Hippocampal formation (tissue), 2 donors: Measurements from ENCODE around the gene MAN2A1.
"Not testable (repeated sequence)": the region's sequence is repeated elsewhere in the genome, so short reads cannot be mapped to it uniquely, and the experiment has no call there.

Experiments used
- DNase-seq, 2 donors: peaks; one replicate each; lab custom pipeline; 2025; lab: John Stamatoyannopoulos, UW

MAN2A1 gene

GRCh38 chr5:109868737-109869136, 179.0 kb downstream of the MAN2A1 start:
- no peak for DNase-seq

DNA sequence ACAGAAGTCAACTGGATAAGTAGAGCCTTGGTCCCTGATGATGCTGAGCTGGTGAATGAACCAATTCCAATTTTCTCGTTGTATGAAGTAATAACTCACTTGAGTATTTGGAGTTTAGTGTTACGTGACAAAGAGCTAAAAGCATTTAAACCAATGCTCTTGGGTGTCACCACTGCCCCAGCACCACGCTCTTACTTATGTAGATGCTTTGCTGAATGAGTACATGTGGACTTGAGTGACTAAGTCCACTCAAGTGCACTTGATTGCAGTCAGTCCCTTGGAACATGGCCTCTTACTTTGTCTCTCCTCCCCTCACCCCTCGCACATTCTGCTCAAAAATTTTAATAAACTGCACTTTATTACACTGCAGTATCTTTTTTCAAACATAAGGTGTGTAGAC, 184.0 kb downstream of the MAN2A1 start:
- DNase-seq = no peak

DNA sequence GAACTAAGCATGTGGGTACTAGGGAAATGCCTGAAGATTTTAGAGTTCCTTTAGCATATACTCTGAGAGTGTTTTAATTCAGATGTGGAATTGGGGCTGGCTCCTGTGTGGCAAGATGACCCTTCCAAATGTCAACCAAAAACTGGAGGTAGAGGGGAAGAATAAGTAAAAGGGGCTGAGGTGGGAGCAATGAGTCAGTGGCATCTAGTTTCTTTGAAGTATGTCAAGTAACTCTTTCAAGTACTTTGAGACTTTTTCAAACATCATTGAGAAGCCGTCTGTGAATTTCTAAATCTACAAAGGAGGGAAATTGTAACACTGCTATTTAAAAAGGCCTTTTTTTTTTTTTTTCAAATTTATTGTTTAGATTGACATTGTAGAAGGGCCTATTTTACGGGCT, 184.4 kb downstream of the MAN2A1 start:
- no peak for DNase-seq

DNA sequence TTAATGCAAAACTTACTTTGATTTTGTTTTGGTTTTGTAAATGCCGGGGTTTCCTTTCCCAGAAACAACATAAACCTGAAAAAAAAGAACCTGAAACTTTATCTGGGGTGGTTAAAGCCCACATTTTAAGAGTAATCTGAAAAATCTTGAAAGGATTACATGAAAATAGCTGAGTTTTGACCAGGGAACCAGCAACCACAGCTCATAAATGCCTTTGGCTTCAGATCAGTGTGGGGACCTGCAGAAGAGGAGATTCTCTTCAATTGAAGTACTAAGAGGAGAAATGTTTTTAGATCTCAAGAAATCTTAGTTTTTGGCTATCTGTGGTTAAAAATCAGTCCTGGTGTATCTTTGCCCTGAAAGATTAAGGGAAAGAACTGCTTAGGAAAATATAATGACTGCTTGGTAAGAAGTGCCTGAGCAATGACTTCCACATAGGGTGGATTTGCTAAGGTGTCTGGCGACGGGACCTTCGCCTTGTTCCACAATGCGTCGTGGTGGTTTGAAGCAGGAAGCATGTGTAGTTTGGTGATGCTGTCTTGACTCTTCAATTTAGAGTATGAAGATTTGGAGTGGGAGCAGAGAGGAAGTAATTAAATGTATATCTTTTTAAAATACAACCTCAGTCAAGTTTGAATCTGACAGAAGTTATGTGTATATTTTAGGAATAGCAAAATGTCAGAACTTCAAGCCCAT, 186.5 kb downstream of the MAN2A1 start:
- DNase-seq = no peak

- DNase-seq = no peak
Observed at GRCh38 chr5:109876941-109877669, 187.4 kb downstream of the MAN2A1 start.

GRCh38 chr5:109877670-109878045, 187.9 kb downstream of the MAN2A1 start:
- DNase-seq = no peak

GRCh38 chr5:109878887-109879286, 189.2 kb downstream of the MAN2A1 start:
- no peak for DNase-seq

DNA sequence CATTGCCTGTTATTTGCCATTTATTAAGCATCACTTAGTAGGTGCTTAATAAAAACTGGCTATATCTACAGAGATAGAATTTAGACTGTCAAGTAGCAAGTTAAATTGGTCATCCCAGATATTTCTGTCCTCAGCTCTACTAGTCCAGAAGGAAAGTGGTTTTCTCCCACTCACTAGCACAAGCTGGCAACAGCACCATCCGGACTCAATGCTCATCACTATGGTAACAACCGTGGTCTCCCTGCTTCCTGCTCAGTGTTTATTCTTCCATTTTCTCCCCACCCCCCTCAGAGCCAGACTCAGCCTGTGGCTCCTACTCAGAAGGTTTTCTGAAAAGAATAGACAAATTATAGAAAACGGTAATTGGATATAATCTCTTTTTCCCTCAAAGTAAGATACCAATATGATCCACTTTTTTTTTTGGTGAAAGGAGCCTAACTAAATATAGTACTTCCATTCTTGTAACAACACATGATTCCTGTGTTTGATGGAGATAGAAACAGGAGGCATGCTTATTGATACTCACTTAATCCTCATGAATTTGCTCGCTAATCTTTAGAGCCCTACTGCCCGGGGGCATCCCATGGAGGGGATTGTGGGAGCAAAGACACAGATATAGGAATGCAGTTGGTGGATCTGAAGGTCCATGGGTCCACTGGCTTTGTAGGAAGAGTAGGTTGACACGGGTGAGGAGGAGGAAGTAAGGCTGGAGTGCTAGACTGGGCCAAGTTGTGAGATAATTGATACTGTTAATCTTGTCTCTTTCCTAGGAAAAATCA, 191.4 kb downstream of the MAN2A1 start:
- DNase-seq = no peak

DNA sequence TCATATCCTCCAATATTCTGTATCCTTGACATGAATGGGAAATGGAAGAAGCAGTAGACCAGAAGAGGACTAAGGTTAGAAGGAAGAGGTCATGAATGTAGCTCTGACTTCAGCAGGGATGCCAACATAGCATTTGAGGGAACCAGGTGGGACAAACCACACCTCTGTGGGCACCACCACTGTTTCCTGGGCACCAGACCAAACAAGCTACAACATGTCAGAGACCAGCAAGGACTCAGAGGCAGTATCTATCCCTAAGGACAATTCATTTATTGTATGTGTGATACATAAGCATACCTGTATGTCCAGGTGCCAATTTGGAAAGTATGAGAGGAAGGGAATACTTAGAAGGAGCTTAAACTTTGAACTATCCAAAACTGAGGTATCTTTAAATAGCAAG, 192.8 kb downstream of the MAN2A1 start:
- DNase-seq = no peak

DNA sequence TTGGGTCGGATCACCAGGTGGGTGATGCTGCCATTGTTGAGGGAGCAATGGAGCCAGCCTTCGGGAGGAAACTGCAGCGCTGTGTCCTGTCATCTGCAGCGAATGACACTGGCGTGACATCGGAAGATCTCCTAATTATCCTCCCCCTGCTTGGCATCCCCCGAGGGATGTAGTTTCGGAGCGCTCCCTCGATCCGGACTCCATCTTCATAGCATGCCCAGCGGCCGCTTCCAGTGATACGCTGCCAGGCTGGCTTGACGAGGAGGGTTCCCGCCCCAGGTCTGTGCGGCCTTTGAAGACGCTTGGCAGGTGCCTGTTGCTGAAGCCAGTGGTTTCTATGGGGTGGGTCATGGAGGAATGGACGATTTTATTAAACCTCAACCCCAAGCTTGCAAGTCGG, 194.9 kb downstream of the MAN2A1 start:
- DNase-seq = no peak

DNA sequence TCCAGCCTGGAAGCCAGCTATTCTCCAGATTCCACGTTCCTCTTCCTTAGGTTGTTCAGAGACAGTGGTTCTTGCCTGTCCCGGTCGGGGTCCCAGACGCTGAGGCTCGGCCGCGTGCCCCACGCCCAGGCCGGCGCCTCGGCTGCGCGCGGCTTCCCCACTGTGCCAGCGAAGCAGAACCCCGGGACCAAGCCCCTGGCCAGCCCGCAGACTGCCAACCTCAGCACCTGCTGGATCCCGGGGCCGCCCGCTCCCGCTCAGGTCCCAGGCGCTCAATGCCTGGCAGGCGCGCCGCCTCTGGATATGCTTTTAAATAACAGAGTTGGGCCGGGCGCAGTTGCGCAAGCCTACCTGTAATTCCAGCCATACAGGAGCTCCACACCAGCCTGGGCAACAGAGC, 195.5 kb downstream of the MAN2A1 start:
- DNase-seq = no peak

DNA sequence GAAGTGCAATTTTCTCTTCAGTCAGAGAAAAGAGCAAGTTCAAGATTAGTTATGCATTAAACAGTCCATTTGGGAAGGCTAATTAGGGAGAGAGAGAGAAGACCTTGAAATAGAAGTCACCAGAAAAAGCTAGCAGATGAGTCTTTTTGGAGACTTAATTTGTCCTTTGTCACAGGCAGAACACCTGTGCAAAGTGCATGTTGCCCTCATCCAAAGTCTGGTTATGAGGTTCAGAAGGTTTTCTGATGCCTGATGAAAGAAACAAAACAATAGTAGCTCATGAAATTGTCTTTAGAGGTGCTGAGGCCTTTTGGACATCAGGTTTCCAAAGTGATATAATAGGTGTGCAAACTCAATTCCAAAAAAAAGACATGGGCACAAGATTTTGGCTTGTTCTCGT, 199.3 kb downstream of the MAN2A1 start:
- no peak for DNase-seq

DNA sequence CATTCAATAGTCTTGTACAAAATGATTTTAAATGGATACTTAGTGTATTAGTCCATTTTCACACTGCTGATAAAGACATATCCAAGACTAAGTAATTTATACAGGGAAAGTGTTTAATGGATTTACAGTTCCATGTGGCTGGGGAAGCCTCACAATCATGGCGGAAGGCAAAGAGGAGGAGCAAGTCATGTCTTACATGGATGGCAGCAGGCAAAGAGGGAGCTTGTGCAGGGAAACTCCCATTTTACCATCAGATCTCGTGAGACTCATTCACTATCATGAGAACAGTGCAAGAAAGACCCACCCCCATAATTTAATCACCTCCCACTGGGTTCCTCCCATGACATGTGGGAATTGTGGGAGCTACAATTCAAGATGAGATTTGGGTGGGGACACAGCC, 203.5 kb downstream of the MAN2A1 start:
- DNase-seq = not testable (repeated sequence)

GRCh38 chr5:109898269-109899162, 208.8 kb downstream of the MAN2A1 start:
- DNase-seq = peak in 1 of 2 donors; percentile 22

DNA sequence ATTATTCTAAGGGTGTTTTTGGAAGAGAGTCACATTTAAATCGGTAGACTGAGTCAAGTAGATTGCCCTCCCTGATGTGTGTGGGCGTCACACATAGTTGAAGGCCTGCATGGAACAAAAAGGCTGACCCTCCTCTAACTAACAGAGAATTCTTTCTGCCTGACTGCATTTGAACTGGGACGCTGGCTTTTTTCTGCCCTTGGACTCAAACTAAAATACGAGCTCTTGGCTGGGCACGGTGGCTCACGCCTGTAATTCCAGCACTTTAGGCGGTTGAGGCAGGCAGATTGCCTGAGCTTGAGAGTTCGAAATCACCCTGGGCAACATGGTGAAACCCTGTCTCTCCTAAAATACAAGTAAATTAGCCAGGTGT, 209.4 kb downstream of the MAN2A1 start:
- DNase-seq = no peak

- no peak for DNase-seq
Observed at GRCh38 chr5:109900461-109900860, 210.7 kb downstream of the MAN2A1 start.

- DNase-seq = no peak
Observed at GRCh38 chr5:109900911-109901627, 211.3 kb downstream of the MAN2A1 start.

GRCh38 chr5:109901628-109901981, 211.9 kb downstream of the MAN2A1 start:
- DNase-seq = no peak

DNA sequence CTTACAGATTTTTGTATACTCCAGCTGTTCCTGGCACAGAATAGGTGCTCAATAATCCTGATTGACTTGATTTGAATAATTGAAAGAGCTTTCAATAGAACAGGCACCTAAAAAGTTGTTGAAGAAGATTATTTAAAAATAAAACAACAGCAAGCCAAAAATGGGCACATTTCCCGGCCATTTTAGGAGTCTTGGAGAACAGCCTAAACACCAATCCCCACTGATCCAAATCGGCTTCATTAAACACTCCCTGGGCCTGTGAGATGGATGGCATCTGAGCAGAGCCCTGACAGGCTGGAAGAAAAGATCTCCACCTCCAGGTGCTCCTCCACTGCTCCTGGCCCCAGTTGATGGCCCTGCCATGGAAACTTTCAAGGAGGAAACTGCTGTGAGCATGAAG, 213.3 kb downstream of the MAN2A1 start:
- DNase-seq = no peak

GRCh38 chr5:109905906-109906305, 216.2 kb downstream of the MAN2A1 start:
- peak in 1 of 2 donors; percentile 14 for DNase-seq

- DNase-seq = no peak
Observed at GRCh38 chr5:109907189-109907588, 217.5 kb downstream of the MAN2A1 start.
